Stomach (tissue), 9 donors: ENCODE measurements around the gene ARHGAP4. TPM values are rescaled to one million over a fixed set of nuclear protein-coding genes. Genes with fewer than 3 reads are reported as not detected.
A peak's percentile ranks its signal among the peaks of the same experiment; 100 is the strongest.

Experiments
- DNase-seq, 2 donors: peaks; one replicate each; pipeline versions ENCODE4 v3.0.0 to v3.0.0-alpha.2; 2013 to 2019
- H3K27ac ChIP-seq, 5 donors: fragments of 200-600 bp in 4 of 5; sonication (generic) in 4 of 5; one replicate each; pipeline ENCODE4 v1.5.1; 2013 to 2019; ENCODE audit warnings: mild to moderate bottlenecking in 1 of 5, moderate library complexity in 1 of 5
- H3K27me3 ChIP-seq, 3 donors: fragments of 200-600 bp; sonication (generic); one replicate each; pipeline ENCODE4 v1.5.1; 2017 to 2019; ENCODE audit warnings: mixed run types in 1 of 3
- H3K36me3 ChIP-seq, 4 donors: fragments of 200-600 bp; sonication (generic); 1 replicate in 3 of 4; 2 replicates in 1 of 4; pipeline ENCODE4 v1.5.1; 2016 to 2019
- H3K4me1 ChIP-seq, 4 donors: fragments of 200-600 bp; sonication (generic); one replicate each; pipeline ENCODE4 v1.5.1; 2016 to 2019
- H3K4me3 ChIP-seq, 4 donors: fragments of 200-600 bp; sonication (generic) in 3 of 4; one replicate each; pipeline ENCODE4 v1.5.1; 2016 to 2019; ENCODE audit warnings: mild to moderate bottlenecking in 1 of 4
- H3K9me3 ChIP-seq, 4 donors: fragments of 200-600 bp; sonication (generic); one replicate each; pipeline ENCODE4 v1.5.1; 2016 to 2019
- EP300 ChIP-seq: sonication (generic); formaldehyde crosslinking; IDR thresholded peaks from one replicate; pipeline ENCODE4 v1.6.1; 2017; ENCODE audit warnings: antibody characterized with exemption
- POLR2A ChIP-seq, 4 donors: fragments of 450-650 bp; IDR thresholded peaks; one replicate each; pipeline ENCODE4 v1.6.1; 2016; ENCODE audit warnings: antibody characterized with exemption in 4 of 4, control low read depth in 2 of 4, mild to moderate bottlenecking in 1 of 4, moderate library complexity in 1 of 4
- POLR2AphosphoS5 ChIP-seq, 3 donors: sonication (generic); formaldehyde crosslinking; IDR thresholded peaks; one replicate each; pipeline ENCODE4 v1.6.1; 2016; ENCODE audit warnings: antibody characterized with exemption in 3 of 3
- WGBS, 5 donors: extraction: QIAGEN DNeasy Blood & Tissue Kit in 3 of 5; methylation state at CpG; one replicate each; pipeline versions ENCODE4 v1.1.5 to v1.1.7; 2013 to 2018; 5-methylcytosine and 5-hydroxymethylcytosine counted together
- intact Hi-C: fragments of 100-400 bp; cut with DNase I; formaldehyde crosslinking; loops from one replicate; pipeline ENCODE4 v1.15.1; 2023; ENCODE audit warnings: low total_unique reads
- polyA plus RNA-seq, 3 donors: library from polyadenylated mRNA; stranded (reverse); fragments of 200-250 nt; gene quantifications; one replicate each; pipeline ENCODE4 v1.2.3, GENCODE V29; 2013
- total RNA-seq, 5 donors: library from RNA; depleted of rRNA; stranded (reverse); fragments of >200 nt; gene quantifications; one replicate each; pipeline versions ENCODE4 v1.1.0 to v1.2.3, GENCODE V29; 2014 to 2016
- TF ChIP-seq, protein P1 (sequence below), 7 experiments: fragments of 450-650 bp in 4 of 7; fragments of 200-600 bp in 3 of 7; sonication (generic) in 3 of 7; IDR thresholded peaks; one replicate each; pipeline ENCODE4 v1.5.1; 2016 to 2019; ENCODE audit warnings: antibody characterized with exemption in 7 of 7, control low read depth in 2 of 7, mild to moderate bottlenecking in 1 of 7
- donor health status: healthy with polysubstance abuse.
- donor health status: Bipolar disorder and iron deficiency.
- donor health status: healthy.

Gene ARHGAP4
- total and polyA plus RNA-seq, 8 donors: 18.5 to 93.9 (median 40.3) TPM

DNA sequence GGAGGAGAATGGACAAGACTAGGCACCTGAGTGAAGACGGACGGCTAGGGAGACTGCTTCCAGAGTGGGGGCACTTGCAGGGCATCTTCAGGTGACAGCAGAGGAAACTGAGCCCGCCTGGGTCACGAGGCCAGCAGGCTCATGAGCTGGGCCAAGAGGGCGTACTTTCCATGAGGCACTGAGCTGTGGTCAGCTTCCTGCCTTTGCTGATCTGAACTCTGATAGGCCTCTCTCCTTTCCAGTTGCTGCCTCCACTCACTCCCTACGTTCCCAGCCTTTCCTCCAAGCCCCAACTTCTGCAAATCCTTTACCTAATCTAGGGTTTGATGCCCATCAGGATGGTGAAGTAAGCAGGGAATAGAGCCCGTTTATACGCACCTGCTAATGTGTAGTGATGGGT lies 38.7 kb downstream of the ARHGAP4 start:
- Histone ChIP-seq H3K36me3 (no peaks in the 10 kb centered on the region), H3K27ac (no peak overlapping the region), H3K4me1 (peaks cover 0 to 13% (median 9%) of the 10 kb centered on the region in 4 donors), H3K27me3 (peaks cover 27 to 71% (median 59%) of the 10 kb centered on the region in 3 donors), H3K4me3 (no peak overlapping the region), H3K9me3 (peaks cover 0 to 8% (median 0%) of the 10 kb centered on the region in 4 donors)
- intact Hi-C loops: no loop called here
- no peak for DNase-seq
- 63 to 69% (median 67%) methylated on average over 7 to 8 of the region's 8 CpGs for WGBS, 5 donors
- no peak for TF ChIP-seq POLR2A (IDR thresholded peaks at IDR 0.05)
- TF ChIP-seq, protein P1, sequence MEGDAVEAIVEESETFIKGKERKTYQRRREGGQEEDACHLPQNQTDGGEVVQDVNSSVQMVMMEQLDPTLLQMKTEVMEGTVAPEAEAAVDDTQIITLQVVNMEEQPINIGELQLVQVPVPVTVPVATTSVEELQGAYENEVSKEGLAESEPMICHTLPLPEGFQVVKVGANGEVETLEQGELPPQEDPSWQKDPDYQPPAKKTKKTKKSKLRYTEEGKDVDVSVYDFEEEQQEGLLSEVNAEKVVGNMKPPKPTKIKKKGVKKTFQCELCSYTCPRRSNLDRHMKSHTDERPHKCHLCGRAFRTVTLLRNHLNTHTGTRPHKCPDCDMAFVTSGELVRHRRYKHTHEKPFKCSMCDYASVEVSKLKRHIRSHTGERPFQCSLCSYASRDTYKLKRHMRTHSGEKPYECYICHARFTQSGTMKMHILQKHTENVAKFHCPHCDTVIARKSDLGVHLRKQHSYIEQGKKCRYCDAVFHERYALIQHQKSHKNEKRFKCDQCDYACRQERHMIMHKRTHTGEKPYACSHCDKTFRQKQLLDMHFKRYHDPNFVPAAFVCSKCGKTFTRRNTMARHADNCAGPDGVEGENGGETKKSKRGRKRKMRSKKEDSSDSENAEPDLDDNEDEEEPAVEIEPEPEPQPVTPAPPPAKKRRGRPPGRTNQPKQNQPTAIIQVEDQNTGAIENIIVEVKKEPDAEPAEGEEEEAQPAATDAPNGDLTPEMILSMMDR (IDR thresholded peaks at IDR 0.05): no peak
- no peak for TF ChIP-seq POLR2AphosphoS5 (IDR thresholded peaks at IDR 0.05)
- TF ChIP-seq EP300: no peak

DNA sequence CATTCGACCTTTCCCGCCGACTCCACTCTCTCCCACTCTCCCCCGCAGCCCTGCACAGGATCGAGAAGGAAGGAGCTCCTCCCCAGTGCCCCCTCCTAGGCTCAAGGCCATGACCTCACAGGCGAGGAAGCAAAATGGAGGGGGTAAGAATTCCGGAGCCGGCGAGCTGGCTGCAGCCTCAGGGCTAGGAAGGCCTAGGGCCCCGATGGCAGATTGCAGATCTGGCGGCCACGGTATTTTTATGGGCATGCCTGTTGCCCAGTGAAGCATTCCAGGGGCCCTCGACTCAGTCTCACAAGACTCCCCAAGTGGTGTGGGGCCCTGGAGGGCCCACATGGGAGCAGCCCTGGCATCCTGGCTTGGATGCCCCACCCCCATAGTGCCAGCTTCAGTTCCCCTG lies 39.1 kb downstream of the ARHGAP4 start:
- Histone ChIP-seq H3K36me3 (no peaks in the 10 kb centered on the region), H3K27me3 (peaks cover 31 to 73% (median 64%) of the 10 kb centered on the region in 3 donors), H3K9me3 (peaks cover 0 to 8% (median 0%) of the 10 kb centered on the region in 4 donors), H3K27ac (no peak overlapping the region), H3K4me3 (no peak overlapping the region), H3K4me1 (peaks cover 0 to 13% (median 9%) of the 10 kb centered on the region in 4 donors)
- no peak for TF ChIP-seq POLR2A (IDR thresholded peaks at IDR 0.05)
- intact Hi-C loops: no loop called here
- DNase-seq: no peak
- WGBS, 5 donors: 28 to 48% (median 40%) methylated on average over 11 to 13 of the region's 13 CpGs; no CpG with 5 or more reads in 1 of the 5 donors

DNA sequence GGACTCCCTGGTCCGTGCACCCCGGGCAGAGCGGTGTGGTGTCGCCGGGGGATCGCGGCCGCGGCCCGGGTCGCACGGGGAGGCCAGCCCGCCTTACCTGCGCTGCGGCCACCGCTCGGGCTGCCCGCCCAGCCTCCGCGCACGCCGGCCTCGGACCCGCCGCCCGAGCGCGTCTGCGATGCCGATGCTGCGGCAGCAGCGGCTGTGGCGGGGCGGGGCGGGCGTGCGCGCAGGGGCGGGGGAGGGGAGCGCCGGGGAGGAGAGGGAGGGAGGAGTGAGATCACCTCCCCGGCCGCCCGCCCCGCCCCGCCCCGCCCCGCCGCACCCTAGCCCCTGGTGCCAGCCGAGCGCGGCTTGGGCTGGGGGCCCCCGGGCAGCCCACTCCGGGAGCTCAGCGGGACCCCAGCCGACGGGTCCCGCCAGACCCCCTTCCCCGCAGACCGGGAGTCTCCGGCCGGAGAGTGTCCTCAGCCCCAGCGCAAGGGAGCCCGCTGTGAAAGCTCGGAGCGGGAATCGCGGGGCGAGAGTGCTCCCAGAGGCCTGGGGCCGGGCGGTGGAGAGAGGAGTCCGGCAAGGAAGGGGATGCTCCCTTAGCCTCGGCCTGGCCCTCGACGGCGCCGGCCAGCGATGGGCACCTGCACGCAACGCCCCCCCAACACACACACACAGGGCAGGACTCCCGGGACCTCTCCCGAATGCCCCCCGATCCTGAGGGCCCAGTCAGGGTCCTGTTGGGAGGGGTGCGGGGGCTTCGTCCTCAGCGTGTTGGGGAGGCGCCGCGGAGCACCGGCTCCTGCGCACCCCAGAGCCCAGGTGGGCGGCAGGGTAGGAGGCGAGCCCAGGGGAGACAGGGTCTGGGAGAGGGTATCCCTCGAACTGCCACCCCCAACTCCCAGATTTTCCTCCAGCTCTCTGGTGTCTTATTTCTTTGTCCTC lies 39.8 kb downstream of the ARHGAP4 start, which contains the start of gene L1CAM:
L1CAM (minus strand) TSS at position 206 of the 936 bp plus-strand sequence. CDS start 10,337 bp downstream, outside the sequence.
- intact Hi-C loops: no loop called here
- Histone ChIP-seq H3K4me1 (peaks cover 0 to 13% (median 9%) of the 10 kb centered on the region in 4 donors), H3K36me3 (no peaks in the 10 kb centered on the region), H3K9me3 (peaks cover 0 to 8% (median 0%) of the 10 kb centered on the region in 4 donors), H3K4me3 (peak within 1 kb of the TSS; percentile 15 to 33 (median 24)), H3K27ac (no peak within 1 kb of the TSS), H3K27me3 (peaks cover 31 to 79% (median 70%) of the 10 kb centered on the region in 3 donors)
- TF ChIP-seq EP300: no peak
- 1 to 22% (median 10%) methylated on average over 19 to 74 of the region's 94 CpGs; no CpG with 5 or more reads in 1 of the 5 donors for WGBS, 5 donors
- peak in 1 of 2 donors; percentile 48 for DNase-seq

DNA sequence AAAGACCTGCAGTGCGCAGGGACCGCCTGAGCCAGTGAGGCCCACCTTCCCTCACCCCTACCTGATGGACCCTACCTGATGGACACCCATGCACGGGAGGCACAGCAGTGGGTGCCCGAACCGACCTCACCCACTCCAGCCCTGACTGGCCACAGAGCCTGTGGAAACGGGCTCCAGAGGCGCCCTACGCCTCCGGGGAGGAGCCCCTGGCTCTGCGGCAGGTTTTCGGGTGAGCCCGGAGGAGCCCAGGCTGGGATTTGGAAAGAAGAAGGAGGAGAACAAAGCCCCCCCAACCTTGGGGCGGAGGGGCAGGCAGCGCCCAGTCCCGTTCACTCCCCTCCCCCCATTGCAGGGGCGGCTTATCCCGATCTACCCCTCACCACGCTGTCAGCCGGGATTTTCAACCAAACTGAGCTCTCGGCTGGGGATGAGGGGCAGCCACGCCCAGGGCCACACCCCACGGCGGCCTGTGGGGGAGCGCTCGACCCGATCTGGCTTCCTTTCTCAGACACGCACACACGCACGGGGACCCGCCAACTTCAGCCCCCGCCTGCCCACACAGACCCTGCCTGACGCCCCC lies 40.8 kb downstream of the ARHGAP4 start:
- peaks cover 35 to 81% (median 79%) of the 10 kb centered on the region in 3 donors for H3K27me3 ChIP-seq
- 7 to 32% (median 19%) methylated on average over 25 to 32 of the region's 32 CpGs; no CpG with 5 or more reads in 1 of the 5 donors for WGBS, 5 donors
- no peak for TF ChIP-seq POLR2AphosphoS5 (IDR thresholded peaks at IDR 0.05)
- TF ChIP-seq, protein P1 (IDR thresholded peaks at IDR 0.05): no peak
- no peak for TF ChIP-seq EP300
- TF ChIP-seq POLR2A (IDR thresholded peaks at IDR 0.05): no peak

DNA sequence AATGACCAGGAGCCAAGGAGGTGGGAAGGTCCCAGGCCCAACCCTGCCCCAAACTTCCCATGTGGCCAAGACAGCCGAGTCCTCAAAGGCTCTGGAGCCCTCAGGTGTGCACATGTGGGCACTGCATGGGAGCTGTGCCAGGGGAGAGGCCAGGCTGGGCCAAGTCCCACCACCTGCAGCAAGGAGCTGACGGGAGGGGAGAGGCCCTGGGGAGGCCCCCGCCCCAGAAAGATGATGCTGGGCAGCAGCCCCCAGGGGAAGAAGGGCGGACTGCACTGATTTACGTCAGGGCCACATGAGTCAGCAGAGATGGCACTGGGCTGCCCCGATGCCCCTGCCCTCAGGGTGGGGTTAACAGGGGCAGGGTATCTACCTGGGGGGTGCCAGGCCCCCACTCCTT lies 41.5 kb downstream of the ARHGAP4 start:
- TF ChIP-seq POLR2AphosphoS5 (IDR thresholded peaks at IDR 0.05) (no peak), POLR2A (IDR thresholded peaks at IDR 0.05) (no peak), EP300 (no peak)
- TF ChIP-seq, protein P1 (IDR thresholded peaks at IDR 0.05): no peak
- no peaks in the 10 kb centered on the region for H3K36me3 ChIP-seq
- whole genome bisulfite sequencing, 5 donors: 40 to 65% (median 46%) methylated on average over 1 to 6 of the region's 6 CpGs
- peaks cover 0 to 13% (median 9%) of the 10 kb centered on the region in 4 donors for H3K4me1 ChIP-seq
- no peak overlapping the region for H3K27ac ChIP-seq
- H3K27me3 ChIP-seq: peaks cover 37 to 87% (median 86%) of the 10 kb centered on the region in 3 donors
- no peaks in the 10 kb centered on the region for H3K9me3 ChIP-seq
- H3K4me3 ChIP-seq: peak overlapping the region in 1 of 4 donors; percentile 33
- intact Hi-C loops: no loop called here
- no peak for DNase-seq

More for the DNA sequence above, 40.8 kb downstream of the ARHGAP4 start:
- Histone ChIP-seq H3K36me3 (no peaks in the 10 kb centered on the region), H3K9me3 (peaks cover 0 to 6% (median 0%) of the 10 kb centered on the region in 4 donors), H3K4me1 (peaks cover 0 to 13% (median 9%) of the 10 kb centered on the region in 4 donors), H3K27ac (no peak overlapping the region), H3K4me3 (peak overlapping the region; percentile 15 to 33 (median 21))
- intact Hi-C loops: no loop called here
- no peak for DNase-seq
